C4-2B (cell line): ENCODE measurements around the gene LCN6.

Experiments used
- H3K27ac ChIP-seq: fragments of 450-650 bp; 2 replicates; pipeline ENCODE4 v1.5.1; 2017
- ZFX ChIP-seq: fragments of 450-650 bp; IDR thresholded peaks from 2 replicates; pipeline ENCODE4 v1.6.1; 2017
- TF ChIP-seq, protein P1 (sequence below): fragments of 450-650 bp; conservative IDR thresholded peaks from 2 replicates; pipeline ENCODE4 v1.5.1; 2017; ENCODE audit warnings: mild to moderate bottlenecking

LCN6 gene

DNA sequence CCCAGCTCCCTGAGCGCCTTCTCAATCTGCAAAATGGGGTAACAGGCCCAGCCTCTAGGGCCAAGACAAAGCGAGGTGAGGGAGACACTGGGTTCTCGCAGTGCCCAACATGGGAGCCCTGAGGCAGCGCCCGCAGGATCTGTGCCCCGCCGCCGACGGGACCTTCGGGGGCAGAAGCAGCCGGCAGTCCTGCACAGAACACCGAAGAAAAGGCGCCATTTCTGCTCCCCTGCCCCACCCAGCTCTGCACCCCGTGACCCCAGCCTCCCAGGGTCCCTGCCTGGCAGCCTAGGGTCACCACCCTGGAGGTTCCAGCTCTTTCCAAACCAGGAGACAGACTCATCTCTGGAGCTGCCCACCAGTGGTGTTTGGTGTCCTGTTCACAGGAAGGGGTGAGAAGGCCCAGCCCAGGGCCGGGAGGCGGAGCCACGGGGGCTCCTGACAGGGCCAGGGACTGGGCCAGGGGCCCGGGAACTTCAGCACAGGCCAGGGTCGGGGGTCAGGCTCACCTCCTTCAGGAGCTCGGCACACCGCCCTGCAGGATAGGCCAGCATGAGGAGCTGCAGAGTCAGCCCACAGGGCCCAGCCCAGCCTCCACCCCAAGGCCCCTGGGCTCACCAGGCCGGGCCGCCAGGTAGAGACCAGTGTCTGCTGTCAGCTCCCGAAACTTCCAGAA lies 6.4 kb upstream of the LCN6 start:
- no peak overlapping the region for H3K27ac ChIP-seq
- no peak for TF ChIP-seq ZFX
- TF ChIP-seq, protein P1, sequence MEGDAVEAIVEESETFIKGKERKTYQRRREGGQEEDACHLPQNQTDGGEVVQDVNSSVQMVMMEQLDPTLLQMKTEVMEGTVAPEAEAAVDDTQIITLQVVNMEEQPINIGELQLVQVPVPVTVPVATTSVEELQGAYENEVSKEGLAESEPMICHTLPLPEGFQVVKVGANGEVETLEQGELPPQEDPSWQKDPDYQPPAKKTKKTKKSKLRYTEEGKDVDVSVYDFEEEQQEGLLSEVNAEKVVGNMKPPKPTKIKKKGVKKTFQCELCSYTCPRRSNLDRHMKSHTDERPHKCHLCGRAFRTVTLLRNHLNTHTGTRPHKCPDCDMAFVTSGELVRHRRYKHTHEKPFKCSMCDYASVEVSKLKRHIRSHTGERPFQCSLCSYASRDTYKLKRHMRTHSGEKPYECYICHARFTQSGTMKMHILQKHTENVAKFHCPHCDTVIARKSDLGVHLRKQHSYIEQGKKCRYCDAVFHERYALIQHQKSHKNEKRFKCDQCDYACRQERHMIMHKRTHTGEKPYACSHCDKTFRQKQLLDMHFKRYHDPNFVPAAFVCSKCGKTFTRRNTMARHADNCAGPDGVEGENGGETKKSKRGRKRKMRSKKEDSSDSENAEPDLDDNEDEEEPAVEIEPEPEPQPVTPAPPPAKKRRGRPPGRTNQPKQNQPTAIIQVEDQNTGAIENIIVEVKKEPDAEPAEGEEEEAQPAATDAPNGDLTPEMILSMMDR: no peak

DNA sequence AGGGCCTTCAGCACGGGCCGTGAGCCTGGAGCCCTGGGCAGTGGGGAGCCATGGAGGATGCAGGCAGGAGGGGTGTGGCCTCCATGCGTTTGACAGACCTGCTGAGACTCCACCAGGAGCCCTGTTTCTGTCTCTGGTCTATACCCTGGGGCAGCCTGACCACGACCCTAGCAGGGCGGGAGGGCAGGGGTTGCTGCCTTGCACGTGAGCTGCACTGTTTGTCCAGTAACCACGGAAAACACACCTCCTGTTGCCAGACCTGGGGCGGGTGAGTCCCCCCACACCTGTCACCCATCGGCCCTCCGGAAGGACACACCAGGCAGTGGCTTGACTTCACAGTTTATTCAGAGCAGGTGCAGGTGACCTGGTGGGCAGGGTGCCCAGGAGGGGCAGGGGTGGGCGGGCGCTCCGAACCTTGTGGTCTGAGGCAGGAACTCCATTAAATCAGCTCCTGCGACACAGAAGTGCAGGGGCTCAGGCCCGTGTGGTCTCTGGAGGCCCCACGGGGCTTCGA lies 5.8 kb upstream of the LCN6 start:
- TF ChIP-seq, protein P1: no peak
- TF ChIP-seq ZFX: no peak
- H3K27ac ChIP-seq: no peak overlapping the region

GRCh38 chr9:136753371-136754058 lies 5.2 kb upstream of the LCN6 start:
- no peak overlapping the region for H3K27ac ChIP-seq
- no peak for TF ChIP-seq ZFX
- TF ChIP-seq, protein P1: no peak

DNA sequence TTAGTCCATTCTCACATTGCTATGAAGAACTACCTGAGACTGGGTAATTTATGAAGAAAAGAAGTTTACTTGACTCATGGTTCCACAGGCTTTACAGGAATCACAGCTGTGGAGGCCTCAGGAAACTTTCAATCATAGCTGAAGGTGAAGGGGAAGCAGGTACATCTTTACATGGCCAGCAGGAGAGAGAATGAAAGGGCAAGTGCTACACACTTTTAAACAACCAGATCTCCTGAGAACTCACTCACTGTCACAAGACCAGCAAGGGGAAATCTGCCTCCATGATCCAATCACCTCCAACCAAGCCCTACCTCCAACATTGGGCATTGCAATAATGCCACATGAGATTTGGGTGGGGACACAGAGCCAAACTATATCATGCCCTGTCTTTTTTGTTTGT lies 3.5 kb upstream of the LCN6 start:
- no peak overlapping the region for H3K27ac ChIP-seq
- no peak for TF ChIP-seq ZFX
- TF ChIP-seq, protein P1: no peak

DNA sequence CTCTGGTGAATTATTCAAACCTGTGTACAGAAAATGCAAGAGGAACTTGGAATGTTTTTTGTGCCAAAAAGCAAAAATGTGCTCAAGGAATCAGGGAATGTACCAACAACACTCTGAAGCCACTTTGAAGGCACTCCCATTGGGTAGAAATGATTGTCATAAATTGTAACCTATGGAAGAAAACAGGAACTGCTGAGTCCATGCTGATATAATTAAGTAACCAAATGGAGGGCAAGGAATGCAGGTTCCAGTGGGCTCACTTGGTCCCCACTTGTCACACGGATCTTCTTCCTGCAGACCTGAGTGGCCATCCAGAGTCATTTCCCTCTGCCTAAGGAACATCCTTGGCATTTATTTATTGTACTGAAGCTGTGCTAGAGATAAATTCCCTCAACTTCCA lies 2.9 kb upstream of the LCN6 start:
- no peak overlapping the region for H3K27ac ChIP-seq
- TF ChIP-seq, protein P1: no peak
- TF ChIP-seq ZFX: no peak

DNA sequence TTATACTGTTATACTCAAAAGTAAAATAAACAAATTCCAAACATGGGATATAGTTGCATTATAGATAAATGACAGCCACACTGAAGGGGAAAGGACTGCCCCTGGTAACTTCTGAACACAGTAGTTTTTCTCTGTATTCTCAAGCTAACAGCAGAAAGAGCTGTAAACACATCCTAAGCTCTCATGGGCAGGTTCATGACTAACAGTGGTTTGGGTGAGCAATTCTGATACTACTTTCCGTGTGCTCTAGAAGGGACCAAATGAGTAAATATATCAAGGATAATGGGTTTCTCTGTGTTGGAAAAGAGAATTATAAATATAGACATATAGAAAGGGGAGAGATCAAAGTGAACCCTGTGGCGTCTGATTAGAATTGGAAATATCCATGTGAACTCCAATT lies 2.2 kb upstream of the LCN6 start:
- no peak overlapping the region for H3K27ac ChIP-seq

More for the DNA sequence above, 2.2 kb upstream of the LCN6 start:
- TF ChIP-seq, protein P1: no peak
- TF ChIP-seq ZFX: no peak
